ENCODE results near the gene RBM33.

RBM33 gene, protein sequence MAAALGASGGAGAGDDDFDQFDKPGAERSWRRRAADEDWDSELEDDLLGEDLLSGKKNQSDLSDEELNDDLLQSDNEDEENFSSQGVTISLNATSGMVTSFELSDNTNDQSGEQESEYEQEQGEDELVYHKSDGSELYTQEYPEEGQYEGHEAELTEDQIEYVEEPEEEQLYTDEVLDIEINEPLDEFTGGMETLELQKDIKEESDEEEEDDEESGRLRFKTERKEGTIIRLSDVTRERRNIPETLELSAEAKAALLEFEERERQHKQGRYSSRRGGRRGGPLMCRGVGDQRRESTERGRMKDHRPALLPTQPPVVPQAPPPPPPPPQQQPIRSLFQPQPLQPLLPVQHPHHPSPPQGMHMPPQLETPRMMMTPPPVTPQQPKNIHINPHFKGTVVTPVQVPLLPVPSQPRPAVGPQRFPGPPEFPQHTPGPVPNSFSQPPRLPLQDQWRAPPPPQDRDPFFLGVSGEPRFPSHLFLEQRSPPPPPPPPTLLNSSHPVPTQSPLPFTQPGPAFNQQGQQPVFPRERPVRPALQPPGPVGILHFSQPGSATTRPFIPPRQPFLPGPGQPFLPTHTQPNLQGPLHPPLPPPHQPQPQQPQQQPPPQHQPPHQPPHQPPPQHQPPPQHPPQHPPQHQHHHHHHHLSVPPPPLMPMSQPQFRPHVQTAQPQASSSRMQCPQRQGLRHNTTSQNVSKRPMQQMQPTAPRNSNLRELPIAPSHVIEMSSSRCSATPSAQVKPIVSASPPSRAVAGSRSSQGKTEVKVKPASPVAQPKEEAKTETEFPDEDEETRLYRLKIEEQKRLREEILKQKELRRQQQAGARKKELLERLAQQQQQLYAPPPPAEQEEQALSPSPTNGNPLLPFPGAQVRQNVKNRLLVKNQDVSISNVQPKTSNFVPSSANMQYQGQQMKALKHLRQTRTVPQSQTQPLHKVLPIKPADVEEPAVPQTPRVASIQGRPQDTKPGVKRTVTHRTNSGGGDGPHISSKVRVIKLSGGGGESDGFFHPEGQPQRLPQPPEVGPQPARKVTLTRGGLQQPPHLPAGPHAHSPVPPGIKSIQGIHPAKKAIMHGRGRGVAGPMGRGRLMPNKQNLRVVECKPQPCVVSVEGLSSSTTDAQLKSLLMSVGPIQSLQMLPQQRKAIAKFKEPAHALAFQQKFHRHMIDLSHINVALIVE

DNA sequence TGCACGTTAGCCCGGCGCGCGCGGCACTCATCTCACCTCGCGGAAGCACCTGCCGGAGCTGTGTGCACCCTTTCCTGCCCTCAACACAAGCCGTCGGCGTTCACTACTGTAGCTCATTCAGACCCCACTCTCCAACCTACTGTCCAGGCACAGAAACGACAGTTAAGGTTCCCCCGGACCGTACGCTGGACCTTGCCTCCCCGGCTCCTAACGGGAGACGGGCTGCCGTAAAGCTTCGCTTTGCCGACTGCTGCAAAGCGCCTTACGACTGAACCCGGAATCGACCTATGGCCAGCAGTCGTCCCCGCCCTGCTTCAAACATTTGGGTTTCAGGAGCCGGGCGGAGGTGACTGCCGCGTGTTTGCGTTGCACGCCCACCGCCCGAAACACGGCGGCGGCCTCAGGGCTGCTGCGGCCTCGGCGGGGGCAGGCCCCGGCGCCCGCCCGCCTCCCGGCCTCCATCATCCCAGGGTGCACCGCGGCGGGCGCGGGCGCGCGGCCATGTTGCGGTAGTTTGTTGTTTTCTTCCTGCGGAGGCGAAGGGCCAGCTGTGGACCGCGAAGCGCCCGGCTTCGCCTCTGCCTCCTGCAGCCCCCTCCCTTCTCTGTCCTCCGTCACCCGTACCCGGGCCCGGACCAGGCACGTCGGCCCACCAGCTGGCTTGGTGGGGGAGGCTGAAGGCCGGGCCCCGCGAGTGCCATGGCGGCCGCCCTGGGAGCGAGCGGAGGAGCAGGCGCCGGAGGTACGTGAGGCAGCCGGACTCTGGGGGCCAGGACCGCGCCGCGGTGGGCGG is at the start of gene RBM33:
Gene RBM33, plus strand, starts transcription at position 484 of the 793 bp plus-strand sequence. Its CDS starts 216 bp downstream, at position 700.
- Mint-ChIP-seq H3K36me3 (ENCODE audit: low read depth) (peaks cover 65% of the 10 kb centered on the region), H3K4me3 (peak within 1 kb of the TSS; percentile 93), H3K27ac (peak within 1 kb of the TSS; percentile 99), H3K4me1 (ENCODE audit: low read depth) (peaks cover 51% of the 10 kb centered on the region), H3K9me3 (peaks cover 10% of the 10 kb centered on the region), H3K27me3 (no peaks in the 10 kb centered on the region)

DNA sequence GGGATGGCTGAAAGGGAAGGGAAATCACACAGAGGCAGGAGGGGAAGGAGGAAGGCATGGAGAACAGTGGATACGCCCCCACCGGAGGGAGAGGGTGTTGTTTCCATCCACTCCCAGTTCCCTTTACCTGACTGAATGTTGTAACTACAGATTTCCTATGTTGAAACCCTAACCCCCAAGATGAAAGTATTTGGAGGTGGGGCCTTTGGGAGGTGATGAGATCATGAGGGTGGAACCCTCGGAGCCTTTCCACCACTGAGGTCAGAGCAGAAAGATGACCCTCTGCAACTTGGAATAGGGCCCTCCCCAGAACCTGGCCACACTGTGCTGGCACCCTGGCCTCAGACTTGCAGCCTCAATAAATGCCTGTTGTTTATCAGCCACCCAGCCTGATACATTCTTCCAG is 49.5 kb upstream of the RBM33 start:
- Mint-ChIP-seq H3K4me1 (ENCODE audit: low read depth) (no peaks in the 10 kb centered on the region), H3K27me3 (peaks cover 27% of the 10 kb centered on the region), H3K36me3 (ENCODE audit: low read depth) (no peaks in the 10 kb centered on the region), H3K27ac (no peak overlapping the region), H3K4me3 (no peak overlapping the region), H3K9me3 (no peaks in the 10 kb centered on the region)

DNA sequence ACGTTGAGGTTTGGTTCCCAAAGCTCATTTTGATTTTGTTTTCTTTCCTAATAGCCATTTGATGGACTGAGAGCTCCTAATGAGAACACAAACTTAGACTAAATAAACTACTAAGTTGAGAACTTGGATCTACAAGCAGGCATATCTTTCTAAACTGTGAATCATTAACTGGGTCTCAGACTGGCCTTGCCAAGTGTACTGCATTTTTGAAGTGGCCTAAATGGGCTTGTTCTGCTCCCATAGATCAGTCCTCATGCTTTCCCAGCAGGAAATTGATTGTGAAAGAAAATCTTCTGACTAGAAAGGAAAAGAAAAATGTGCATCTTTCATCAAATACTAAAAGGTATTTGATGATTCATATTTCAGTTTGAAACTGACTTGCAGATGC is 46.7 kb upstream of the RBM33 start:
- no peaks in the 10 kb centered on the region for H3K9me3 Mint-ChIP-seq
- no peaks in the 10 kb centered on the region for H3K36me3 Mint-ChIP-seq (ENCODE audit: low read depth)
- no peak overlapping the region for H3K4me3 Mint-ChIP-seq
- H3K4me1 Mint-ChIP-seq (ENCODE audit: low read depth) = no peaks in the 10 kb centered on the region
- H3K27ac Mint-ChIP-seq = no peak overlapping the region
- peaks cover 45% of the 10 kb centered on the region for H3K27me3 Mint-ChIP-seq

DNA sequence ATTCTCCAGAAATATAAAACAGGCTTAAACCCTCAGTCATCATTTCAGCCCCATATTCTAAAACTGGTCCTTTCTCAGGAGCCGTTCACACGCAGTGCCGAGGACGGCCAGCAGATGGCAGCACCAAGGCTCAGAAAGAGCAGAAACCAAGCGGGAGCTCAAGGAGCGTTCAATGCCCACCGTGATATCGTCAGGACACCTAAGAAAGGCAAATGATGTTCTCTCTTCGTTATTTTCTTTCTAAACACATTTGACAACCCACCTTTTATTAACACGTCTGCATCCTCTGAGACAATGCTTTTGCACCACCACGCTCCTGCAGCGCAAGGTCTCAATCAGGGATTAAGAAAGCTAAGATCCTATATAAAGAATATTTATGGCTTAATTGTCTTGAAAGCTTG is 45.7 kb upstream of the RBM33 start:
- no peaks in the 10 kb centered on the region for H3K4me1 Mint-ChIP-seq (ENCODE audit: low read depth)
- no peak overlapping the region for H3K27ac Mint-ChIP-seq
- H3K27me3 Mint-ChIP-seq = peaks cover 45% of the 10 kb centered on the region
- no peak overlapping the region for H3K4me3 Mint-ChIP-seq
- no peaks in the 10 kb centered on the region for H3K36me3 Mint-ChIP-seq (ENCODE audit: low read depth)
- no peaks in the 10 kb centered on the region for H3K9me3 Mint-ChIP-seq

DNA sequence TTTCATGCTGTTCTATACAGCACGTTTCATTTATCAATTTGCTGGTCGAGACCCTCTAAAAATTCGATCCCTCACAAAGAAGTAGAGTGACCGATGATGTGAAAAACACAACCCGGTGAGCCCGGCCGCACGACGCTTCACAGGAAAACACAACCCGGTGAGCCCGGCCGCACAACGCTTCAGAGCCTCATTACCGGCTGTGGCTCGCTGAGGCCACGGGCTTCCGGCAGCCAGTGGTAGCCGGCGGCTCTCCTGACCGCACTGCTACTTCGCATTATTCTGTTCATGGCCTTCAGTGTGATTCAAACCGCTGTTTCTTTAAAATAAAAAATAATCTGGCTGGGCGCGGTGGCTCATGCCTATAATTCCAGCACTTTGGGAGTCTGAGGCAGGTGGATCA is 42.3 kb upstream of the RBM33 start:
- peaks cover 35% of the 10 kb centered on the region for H3K27me3 Mint-ChIP-seq
- H3K9me3 Mint-ChIP-seq = no peaks in the 10 kb centered on the region
- H3K27ac Mint-ChIP-seq = no peak overlapping the region
- no peaks in the 10 kb centered on the region for H3K36me3 Mint-ChIP-seq (ENCODE audit: low read depth)
- H3K4me1 Mint-ChIP-seq (ENCODE audit: low read depth) = no peaks in the 10 kb centered on the region
- no peak overlapping the region for H3K4me3 Mint-ChIP-seq

DNA sequence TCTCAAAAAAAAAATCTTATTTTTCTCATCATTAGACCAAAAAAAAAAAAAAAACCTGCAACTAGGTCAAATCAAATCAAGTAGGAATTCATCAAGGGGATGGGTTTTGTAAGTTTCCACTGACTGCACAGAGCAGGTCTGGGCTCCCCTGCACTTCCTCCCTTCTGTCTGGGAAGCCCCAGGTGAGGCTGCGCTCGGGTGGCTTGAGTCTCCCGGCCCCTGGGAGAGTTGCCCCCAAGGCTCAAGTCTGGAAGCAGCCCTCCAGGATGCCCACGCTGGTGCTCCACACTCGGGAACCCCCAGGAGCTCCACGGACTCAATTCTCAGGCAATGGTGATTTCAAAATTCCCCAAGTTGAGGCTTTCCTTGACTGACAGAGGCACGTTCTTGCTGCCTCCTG is 41.7 kb upstream of the RBM33 start:
- Mint-ChIP-seq H3K4me3 (no peak overlapping the region), H3K4me1 (ENCODE audit: low read depth) (no peaks in the 10 kb centered on the region), H3K27ac (no peak overlapping the region), H3K9me3 (no peaks in the 10 kb centered on the region), H3K36me3 (ENCODE audit: low read depth) (no peaks in the 10 kb centered on the region), H3K27me3 (peaks cover 35% of the 10 kb centered on the region)

DNA sequence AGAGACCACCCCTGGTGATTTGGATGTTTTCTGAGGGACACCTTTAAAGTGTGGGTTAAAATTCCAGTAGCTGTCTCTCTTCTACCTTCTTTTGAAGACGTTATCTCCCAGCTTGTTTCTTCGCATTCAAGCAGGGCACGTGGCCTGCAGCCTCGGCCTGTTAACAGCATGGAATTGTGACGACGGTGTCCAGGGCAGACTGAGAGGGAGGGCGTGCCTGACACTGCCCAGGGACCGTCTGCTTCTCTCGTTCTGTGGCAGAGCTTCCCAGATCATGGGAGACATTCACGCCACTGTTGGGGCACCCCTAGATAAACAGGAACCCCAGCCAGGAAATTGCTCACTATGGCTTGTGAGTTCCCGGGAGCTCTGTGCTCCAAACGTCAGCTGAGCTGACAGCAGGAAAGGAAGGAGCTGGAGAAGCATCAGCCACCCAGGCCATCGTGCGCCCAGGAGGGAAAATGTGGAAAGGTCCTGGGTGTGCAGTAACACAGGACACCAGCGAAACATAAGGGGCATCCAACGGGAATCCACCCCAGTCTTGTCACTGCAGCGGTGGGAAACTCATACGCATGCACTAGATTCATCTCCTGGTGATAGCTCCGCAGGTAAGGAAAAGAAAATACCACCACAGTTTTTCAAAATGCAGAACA is 41.1 kb upstream of the RBM33 start:
- H3K36me3 Mint-ChIP-seq (ENCODE audit: low read depth) = no peaks in the 10 kb centered on the region
- peaks cover 34% of the 10 kb centered on the region for H3K27me3 Mint-ChIP-seq
- no peaks in the 10 kb centered on the region for H3K4me1 Mint-ChIP-seq (ENCODE audit: low read depth)
- no peaks in the 10 kb centered on the region for H3K9me3 Mint-ChIP-seq
- no peak overlapping the region for H3K4me3 Mint-ChIP-seq
- H3K27ac Mint-ChIP-seq = no peak overlapping the region

DNA sequence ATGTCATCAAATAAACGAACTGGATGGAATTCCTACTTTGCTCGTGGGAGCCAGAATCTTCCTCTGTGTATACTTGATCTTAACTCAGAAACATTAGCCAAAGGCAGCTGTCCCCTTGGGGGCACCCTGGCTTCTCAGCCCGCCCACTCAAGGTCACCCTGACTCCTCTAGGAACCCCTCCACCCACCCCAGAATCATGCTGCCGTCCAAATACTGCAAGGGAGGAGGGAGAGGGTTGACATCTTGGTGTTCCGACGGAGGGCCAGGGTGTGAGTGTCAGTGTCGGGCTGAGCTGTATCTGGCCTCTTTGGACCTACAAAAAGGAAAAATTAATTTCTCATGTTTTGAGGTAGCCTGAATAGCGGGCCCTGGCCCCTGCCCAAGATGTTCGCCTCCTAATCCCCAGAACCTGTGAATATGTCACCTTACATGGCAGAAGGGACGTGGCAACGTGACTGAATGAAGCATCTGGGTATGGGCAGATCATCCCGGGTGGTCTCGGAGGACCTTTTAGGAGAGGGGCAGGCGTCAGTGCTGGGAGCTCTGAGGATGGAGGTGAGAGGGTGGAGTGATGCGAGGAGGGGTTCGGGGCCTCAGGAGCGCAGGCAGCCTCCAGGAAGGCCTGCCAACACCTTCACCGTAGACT is 40.5 kb upstream of the RBM33 start:
- Mint-ChIP-seq H3K36me3 (ENCODE audit: low read depth) (no peaks in the 10 kb centered on the region), H3K27me3 (peaks cover 28% of the 10 kb centered on the region), H3K9me3 (no peaks in the 10 kb centered on the region), H3K4me3 (no peak overlapping the region), H3K27ac (no peak overlapping the region), H3K4me1 (ENCODE audit: low read depth) (no peaks in the 10 kb centered on the region)

DNA sequence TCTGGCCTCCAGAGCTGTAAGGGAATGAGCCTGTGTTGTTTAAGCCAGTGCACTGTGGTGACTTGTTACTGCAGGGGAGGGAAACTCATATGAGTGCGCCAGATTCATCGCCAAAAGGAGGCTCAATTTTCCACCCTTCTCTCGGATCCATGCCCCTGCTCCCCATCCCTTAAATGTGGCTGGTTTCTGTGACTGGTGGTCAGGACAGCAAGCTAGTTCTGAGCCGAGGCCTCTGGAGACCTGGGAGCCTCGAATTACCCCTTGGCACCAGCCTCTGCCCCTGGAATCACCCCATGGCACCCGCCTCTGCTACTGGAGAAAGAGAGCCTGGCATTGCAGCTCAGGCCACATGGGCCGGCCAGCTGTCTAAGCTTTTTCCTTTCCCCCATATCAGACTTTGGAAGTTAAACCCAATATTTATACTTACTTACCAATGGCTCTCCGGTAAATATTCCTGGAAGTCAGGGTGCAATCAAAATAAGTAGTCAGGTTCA is 39.9 kb upstream of the RBM33 start:
- Mint-ChIP-seq H3K4me3 (no peak overlapping the region), H3K9me3 (no peaks in the 10 kb centered on the region), H3K4me1 (ENCODE audit: low read depth) (no peaks in the 10 kb centered on the region), H3K27ac (no peak overlapping the region), H3K27me3 (peaks cover 22% of the 10 kb centered on the region), H3K36me3 (ENCODE audit: low read depth) (no peaks in the 10 kb centered on the region)

DNA sequence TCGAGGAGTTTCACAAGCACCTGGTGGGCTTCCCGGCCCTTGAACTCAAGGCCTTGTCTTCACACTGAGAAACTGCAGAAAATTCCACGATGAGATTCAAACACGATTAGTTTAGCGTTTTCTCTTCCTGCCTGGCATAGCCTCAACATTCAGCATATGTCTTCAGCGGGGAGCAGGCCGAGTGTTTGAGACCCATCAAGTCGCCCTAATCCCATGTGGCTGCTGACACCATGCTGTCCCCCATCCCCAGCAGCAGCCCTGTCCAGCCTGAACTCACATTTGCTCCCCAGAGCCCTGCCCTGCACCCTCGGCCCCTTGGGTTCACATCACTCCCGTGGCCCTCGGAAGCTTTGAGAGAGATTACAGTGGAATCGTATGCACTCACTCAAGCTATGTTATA is 35.3 kb upstream of the RBM33 start:
- Mint-ChIP-seq H3K27me3 (peaks cover 9% of the 10 kb centered on the region), H3K27ac (no peak overlapping the region), H3K4me1 (ENCODE audit: low read depth) (no peaks in the 10 kb centered on the region), H3K4me3 (no peak overlapping the region), H3K9me3 (no peaks in the 10 kb centered on the region), H3K36me3 (ENCODE audit: low read depth) (no peaks in the 10 kb centered on the region)

DNA sequence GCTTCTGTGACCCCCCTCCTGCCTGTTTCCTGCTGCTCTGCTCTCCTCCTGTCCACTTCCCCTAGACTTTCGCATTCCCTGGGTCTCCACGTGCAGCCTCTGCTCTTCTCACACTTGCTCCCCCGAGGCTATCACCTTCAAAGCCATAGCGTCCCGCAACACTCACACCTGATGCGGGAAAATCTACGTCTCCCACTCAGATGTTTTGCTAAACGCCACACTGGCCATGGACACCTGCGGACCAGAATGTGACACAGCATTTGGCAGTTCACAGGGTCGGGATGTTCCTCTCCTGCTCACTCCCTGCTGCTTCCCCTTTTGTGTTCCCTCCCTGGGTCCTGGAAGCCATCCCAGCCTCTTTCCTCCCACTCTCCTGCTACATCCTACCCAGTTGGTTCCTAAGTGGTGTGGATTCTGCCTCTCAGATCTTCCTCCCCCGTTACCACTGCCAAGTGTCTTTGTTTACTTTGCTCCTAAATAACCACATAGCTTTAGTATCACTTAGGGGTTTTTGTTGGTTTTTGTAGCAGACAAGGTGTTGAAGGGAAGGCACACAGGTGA is 33.7 kb upstream of the RBM33 start:
- Mint-ChIP-seq H3K27ac (peak overlapping the region; percentile 37), H3K9me3 (peaks cover 5% of the 10 kb centered on the region), H3K4me1 (ENCODE audit: low read depth) (no peaks in the 10 kb centered on the region), H3K4me3 (no peak overlapping the region), H3K27me3 (peaks cover 9% of the 10 kb centered on the region), H3K36me3 (ENCODE audit: low read depth) (peaks cover 7% of the 10 kb centered on the region)

DNA sequence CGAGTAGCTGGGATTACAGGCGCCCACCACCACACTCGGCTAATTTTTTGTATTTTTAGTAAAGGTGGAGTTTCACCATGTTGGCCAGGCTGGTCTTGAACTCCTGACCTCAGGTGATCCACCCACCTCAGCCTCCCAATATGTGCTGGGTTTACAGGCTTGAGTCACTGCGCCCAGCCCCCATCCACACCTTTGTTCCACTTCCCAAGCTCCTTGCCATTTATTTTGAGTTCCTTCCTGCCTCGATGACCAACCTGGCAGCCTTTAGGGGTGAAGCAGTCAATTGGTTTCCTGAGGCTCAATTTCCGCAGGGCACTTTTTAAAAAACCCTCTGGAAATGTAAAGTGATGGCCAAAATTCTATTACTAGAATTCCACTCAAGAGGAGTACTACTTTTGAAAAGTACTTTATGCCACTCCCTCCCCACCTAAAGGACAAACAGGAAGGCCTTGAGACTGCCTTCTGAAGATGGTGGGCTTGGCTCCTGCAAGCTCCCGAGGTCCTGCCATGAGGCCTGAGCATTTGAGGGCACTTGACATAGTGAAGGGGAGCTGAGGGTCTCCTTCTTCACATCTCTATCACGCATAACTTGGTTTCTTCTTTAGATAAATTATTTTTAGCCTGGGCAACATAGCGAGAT is 32.5 kb upstream of the RBM33 start:
- peaks cover 9% of the 10 kb centered on the region for H3K27me3 Mint-ChIP-seq
- H3K27ac Mint-ChIP-seq = no peak overlapping the region
- no peak overlapping the region for H3K4me3 Mint-ChIP-seq

DNA sequence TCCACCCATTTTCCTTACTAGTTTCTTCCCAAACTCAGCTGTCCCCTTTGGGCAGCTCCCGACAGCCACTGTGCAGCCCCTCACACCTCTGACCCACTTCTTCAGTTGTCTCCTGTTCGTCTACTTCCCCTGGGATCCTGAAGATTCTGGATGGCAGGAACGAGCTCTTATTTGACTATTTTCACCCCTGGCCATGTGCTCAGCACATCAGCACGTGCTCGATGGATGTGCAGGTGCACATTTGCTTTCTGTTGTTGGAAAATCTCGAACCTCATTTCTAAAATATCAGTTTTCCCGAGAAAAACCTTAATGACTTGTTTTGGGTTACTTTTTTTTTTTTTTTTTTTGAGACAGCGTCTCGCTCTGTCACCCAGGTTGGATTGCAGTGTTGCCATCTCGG is 31.8 kb upstream of the RBM33 start:
- peaks cover 5% of the 10 kb centered on the region for H3K9me3 Mint-ChIP-seq
- peaks cover 7% of the 10 kb centered on the region for H3K36me3 Mint-ChIP-seq (ENCODE audit: low read depth)
- no peaks in the 10 kb centered on the region for H3K4me1 Mint-ChIP-seq (ENCODE audit: low read depth)
- H3K4me3 Mint-ChIP-seq = no peak overlapping the region
- H3K27me3 Mint-ChIP-seq = peaks cover 9% of the 10 kb centered on the region
- H3K27ac Mint-ChIP-seq = no peak overlapping the region

More for the DNA sequence above, 32.5 kb upstream of the RBM33 start:
- H3K36me3 Mint-ChIP-seq (ENCODE audit: low read depth) = peaks cover 7% of the 10 kb centered on the region
- peaks cover 5% of the 10 kb centered on the region for H3K9me3 Mint-ChIP-seq
- H3K4me1 Mint-ChIP-seq (ENCODE audit: low read depth) = no peaks in the 10 kb centered on the region

All from stimulated activated naive CD8-positive, alpha-beta T cell treated with anti-CD3 and anti-CD28 coated beads, Interleukin-15, Interleukin-2, amounts not matched to agents 100 ng/mL and 50 ng/mL, for 24 hours (primary cell).